Activated CD4-positive, alpha-beta T cell treated with anti-CD3 and anti-CD28 coated beads for 24 hours (primary cell): ENCODE results near the gene HYDIN.
"Not testable (repeated sequence)": the region's sequence is repeated elsewhere in the genome, so short reads cannot be mapped to it uniquely, and the experiment has no call there.

Experiments
- DNase-seq, 2 donors: peaks; one replicate each; pipeline ENCODE4 v3.0.0-alpha.2; 2020; ENCODE audit warnings: low read depth in 2 of 2

The HYDIN gene

GRCh38 chr16:70864698-70865097, 365.8 kb downstream of the HYDIN start:
- not testable (repeated sequence) for DNase-seq

DNA sequence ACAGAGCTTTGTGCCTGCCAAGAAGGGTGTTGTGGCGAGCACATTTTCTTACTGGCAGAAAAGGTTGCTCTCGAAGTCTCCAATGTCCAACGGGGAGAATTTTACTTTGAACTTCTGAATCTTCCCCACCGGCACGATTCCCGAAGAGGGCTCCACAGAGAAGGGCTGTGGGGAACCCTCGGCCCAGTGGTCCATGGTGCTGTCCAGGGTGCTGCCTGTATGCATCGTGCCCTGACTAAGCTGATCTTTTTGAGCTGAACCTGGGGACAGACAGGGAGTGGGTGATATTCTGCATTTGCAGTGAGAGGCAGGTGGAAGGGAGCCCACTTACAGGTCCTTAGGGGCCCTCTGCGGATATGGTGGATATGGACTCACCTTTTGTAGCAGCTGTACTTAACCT, 368.5 kb downstream of the HYDIN start:
- DNase-seq: not testable (repeated sequence)

DNA sequence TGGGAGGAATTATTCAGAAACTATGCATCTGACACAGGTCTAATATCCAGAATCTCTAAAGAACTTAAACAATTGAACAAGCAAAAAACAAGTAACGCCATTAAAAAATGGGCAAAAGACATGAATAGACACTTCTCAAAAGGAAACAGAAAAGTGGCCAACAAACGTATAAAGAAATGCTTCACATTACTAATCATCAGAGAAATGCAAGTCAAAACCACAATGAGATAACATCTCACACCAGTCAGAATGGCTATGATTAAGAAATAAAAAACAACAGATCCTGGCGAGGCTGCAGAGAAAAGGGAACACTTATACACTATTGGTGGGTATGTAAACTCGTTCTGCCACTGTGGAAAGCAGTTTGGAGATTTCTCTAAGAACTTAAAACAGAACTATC, 379.2 kb downstream of the HYDIN start:
- DNase-seq: not testable (repeated sequence)

DNA sequence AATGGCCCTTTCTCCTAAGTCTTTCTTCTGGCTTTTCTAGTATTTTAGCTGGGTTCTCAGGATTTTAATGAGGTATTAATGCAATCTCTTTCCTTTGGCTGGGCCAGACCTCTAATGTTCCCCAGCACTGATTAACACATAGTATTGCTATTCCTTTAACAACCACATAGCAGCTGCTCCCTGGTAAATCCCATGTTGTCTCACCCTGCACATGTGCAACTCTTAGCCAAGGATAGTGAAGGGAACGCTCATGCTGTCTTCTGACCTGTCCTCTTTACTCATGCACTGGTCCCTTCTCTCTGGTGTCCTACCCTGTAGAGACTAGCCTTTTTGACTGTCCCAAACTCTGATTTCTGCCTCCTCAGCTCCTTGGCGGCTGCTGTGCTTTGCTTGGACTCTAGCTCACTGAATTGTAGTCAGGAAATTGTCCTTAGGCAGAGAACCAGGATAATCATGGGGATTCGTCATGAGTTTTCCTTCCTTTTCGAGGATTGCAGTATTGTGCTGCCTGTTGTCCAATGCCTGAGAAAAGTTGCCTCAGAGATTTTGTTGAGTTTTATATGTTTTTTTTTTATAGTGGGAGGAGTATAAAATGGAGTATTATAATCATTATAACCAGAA, 406.9 kb downstream of the HYDIN start:
- DNase-seq: not testable (repeated sequence)

DNA sequence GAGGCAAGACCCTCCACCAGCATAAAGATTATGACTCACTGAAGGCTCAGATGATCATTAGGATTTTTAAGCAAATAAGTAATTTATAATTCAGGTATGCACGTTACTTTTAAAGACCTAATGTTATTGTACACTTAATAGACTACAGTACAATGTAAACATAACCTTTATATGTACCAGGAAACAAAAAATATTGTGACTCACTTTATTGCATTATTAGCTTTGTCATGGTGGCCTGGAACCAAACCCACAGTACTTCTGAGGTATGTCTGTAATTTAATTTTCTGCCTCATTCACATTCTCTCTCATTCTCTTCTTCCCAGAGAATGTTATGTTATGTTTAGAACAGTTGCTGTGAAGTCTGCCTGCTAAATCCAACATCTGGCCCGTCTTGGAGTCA, 407.8 kb downstream of the HYDIN start:
- DNase-seq: not testable (repeated sequence)

- not testable (repeated sequence) for DNase-seq
Measured at GRCh38 chr16:70818088-70818487, 412.4 kb downstream of the HYDIN start.

- no peak for DNase-seq
Measured at GRCh38 chr16:70809392-70810060, 421.0 kb downstream of the HYDIN start.

DNA sequence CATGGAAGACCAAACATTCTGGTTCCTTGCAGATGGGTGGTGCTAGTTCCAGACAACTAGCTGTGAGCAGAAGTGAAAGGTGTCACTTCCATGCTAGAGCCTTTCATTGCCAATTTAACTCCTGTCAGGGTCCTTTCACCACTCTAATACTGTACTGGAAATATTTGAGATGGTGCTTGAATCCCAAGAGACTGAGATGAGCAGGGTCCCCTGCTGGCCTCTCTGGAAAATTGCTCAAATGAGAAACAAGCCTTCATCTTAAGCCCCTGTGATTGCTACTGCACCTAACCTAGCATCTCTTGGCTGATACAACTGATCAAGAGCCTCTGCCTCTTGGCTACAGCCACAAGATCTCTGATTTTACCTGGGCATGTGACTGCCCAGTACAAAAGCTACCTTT, 422.2 kb downstream of the HYDIN start:
- no peak for DNase-seq

DNA sequence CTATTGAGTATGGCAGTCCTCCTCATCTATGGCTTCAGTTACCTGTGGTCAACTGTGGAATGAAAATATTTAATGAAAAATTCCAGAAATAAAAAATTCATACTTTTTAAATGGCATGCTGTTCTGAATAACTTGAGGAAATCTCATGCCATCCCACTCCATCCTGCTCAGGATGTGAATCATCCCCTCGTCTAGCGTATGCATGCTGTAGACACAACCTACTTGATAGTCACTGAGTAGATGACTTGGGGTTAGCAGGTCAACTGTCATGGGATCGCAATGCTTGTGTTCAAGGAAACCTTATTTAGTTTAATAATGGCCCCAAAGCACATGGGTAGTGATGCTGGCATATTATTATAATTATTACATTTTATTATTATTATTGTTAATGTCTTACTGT, 424.7 kb downstream of the HYDIN start:
- no peak for DNase-seq

- no peak for DNase-seq
Measured at GRCh38 chr16:70805380-70805779, 425.1 kb downstream of the HYDIN start.

DNA sequence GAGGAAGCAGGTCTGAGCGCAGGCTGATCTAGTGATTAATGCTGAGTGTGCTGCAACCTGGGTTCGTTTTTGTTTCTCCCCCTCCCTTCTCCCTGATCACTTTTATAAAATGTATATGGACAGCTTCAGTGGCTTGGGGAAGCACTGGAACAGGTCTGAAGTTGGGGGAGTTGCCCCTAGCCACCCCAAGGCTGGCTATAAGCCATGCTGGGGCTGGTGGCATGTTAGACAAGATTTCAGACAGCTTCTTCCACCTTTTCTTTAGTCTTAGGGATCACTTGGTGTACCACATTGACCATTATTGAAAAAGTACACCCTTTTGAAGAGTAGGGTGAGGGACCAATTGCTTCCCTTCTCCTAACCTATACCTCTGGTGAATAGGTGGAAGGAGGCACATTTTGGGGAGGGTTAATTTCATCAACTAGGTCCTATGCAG, 425.8 kb downstream of the HYDIN start:
- no peak for DNase-seq

DNA sequence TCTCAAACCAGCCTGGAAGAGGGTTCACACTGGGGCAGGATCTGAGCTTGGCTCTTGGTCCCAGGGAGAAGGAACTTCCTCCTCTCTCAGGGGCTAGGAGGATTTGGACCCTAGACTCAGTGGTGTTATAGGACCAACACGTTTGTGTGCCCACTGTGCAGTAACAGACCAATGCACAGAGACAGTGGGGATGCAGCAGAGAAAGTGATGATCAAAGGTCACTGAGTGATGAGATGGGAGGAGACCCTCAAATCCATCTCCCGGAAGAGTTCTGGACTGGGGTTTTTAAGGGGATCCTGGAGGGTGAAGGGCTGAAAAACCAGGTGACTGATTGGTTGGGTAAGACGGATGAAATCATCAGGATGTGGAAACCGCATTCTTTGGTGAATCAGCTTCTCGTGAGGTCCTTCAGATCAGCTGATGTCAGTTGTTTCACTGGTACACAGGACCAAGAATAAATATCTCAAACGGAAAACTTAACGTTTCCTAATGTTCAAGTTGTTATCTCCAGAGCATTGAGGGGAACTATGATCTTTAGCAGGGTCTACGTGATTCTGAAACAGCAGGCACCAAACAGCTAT, 426.3 kb downstream of the HYDIN start:
- no peak for DNase-seq

DNA sequence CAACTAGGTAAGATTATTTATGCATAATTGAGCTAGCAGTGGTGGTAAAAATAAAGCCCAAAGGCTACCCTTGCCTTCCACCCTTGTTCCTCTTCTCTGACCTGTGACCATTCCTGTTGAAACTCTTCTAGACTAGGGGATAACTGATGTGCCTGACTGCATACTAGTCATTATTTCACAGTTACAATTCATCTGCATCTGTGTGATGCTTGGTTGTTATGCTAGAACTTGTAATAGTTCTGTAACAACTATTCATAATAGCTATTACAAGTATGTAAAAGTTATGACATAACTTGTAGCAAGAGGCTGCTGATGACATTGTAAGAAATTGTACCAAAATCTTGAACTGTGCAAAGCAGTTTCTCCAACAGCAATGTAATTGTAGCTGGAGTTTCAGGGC, 427.2 kb downstream of the HYDIN start:
- DNase-seq: no peak

DNA sequence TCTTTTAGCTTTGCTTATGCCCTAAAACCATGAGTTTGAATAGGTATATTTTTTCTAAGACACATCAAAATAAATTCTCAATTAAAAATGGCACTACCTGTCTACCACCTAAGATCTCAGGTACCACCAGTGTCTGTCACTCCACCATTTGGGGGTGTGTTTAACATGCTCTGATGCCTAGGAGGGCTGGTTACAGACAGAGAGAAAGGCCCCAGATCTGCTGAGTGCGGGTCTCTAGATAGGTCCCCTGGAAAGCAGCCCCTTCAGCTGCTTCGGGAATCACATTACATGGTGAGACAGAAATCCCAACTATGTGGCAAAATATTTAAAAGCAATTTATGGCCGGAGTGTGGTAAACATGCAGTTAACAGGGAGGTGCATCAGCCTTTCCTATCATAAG, 428.9 kb downstream of the HYDIN start:
- DNase-seq: no peak

- peak; percentile 97 for DNase-seq
Measured at GRCh38 chr16:70800781-70801480, 429.6 kb downstream of the HYDIN start, which contains the start of gene VAC14. Gene VAC14, minus strand, starts transcription at chr16:70801158. Its CDS starts 258 bp downstream, at chr16:70800900.

GRCh38 chr16:70800311-70800710, 430.2 kb downstream of the HYDIN start:
- DNase-seq: no peak

DNA sequence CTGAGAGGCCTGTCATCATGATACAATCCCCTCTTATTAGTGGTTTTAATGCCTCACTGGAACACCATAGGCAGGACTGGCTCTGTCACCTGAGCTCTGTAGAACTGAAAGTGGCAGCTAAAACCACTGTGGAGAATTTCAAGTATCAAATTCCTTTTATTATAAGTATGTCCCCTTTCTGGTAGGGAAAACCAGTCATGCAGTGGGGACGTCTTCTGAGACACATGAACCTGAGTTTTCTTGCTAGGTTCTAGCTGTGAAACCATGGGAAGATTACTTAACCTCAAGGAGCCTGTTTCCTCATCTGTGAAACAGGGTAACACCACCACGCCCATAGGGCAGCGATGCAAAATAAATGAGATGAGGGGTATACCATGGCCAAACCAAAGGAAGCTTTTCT, 434.2 kb downstream of the HYDIN start:
- no peak for DNase-seq

DNA sequence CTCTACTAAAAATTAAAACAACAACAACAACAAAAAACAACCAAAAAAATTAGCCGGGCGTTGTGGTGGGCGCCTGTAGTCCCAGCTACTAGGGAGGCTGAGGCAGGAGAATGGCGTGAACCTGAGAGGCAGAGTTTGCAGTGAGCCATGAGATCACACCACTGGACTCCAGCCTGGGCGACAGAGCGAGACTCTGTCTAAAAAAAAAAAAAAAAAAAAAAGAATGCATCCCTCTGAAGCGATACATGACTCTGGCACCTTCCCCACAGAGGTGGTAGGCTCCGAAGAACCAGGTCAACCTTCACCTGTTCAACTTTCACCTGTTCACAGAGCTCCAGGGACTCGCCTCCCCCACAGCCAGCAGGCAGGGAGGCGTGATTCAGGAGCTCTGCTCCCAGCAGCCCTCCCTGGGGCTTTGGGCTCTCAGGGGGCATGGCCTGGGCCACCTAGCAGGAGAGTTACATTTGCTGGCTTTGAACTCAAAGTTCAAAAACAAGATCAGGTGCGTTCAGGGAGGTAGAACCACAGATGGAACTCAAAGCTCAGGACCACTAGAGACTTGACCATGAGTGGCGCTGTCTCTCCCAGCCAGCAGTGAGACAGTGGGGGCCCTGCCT, 435.1 kb downstream of the HYDIN start:
- no peak for DNase-seq

DNA sequence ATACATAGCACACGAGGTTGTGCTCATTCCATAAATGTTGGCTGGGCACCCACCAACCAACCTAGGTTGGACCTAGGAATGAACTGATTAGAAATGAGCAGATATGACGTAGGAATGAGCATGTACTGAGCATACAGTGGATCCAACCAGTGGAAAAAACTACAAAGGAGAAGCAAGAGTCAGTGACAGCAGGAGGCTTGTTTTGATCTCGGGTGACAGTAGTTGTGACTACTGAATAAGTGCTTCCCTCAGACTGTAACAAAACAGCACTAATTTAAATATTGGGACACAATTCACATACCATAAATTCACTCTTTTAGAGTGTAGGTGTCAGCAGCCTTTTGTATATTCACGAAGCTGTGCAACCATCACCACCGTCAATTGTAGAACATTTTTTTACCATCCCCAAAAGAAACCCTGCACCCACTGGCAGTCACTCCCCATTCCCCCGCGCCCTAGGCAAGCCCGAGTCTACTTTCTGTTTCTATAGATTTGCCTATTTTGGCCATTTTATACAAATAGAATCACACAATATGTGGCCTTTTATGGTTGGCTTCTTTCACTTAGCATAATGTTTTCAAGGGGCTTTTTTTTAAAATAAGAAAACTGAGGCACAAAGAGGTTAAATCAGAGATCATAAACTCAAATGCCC, 436.5 kb downstream of the HYDIN start:
- DNase-seq: no peak

- DNase-seq: no peak
Measured at GRCh38 chr16:70790815-70791214, 439.7 kb downstream of the HYDIN start.

GRCh38 chr16:70789595-70790447, 440.7 kb downstream of the HYDIN start:
- no peak for DNase-seq
